HepG2 (cell line): ENCODE results near the gene FOSB. TPM values are rescaled to one million over a fixed set of nuclear protein-coding genes. Genes with fewer than 3 reads are reported as not detected.
A peak's percentile ranks its signal among the peaks of the same experiment; 100 is the strongest.

Experiments used
- CHCHD3 ChIP-seq: sonication (generic); formaldehyde crosslinking; IDR thresholded peaks from 2 replicates; pipeline ENCODE4 v1.8.0; 2022; ENCODE audit warnings: mild to moderate bottlenecking, missing genetic modification reagents, moderate library complexity
- HINFP ChIP-seq: sonication (generic); formaldehyde crosslinking; IDR thresholded peaks from 2 replicates; pipeline ENCODE4 v1.4.0; 2020; ENCODE audit warnings: low read depth, mild to moderate bottlenecking, missing genetic modification reagents
- HNF1B ChIP-seq: sonication (generic); formaldehyde crosslinking; IDR thresholded peaks from 2 replicates; pipeline ENCODE4 v1.5.1; 2020; ENCODE audit warnings: mild to moderate bottlenecking, moderate library complexity, missing genetic modification reagents
- IRF2 ChIP-seq: IDR thresholded peaks from 2 replicates; pipeline ENCODE4 v1.6.1; 2018; ENCODE audit warnings: missing genetic modification reagents, missing compliant biosample characterization
- MBNL3 ChIP-seq: fragments of 250-450 bp; sonication (Bioruptor Pico); conservative IDR thresholded peaks from 2 replicates; pipeline ENCODE4 v1.8.0; 2022; ENCODE audit warnings: mild to moderate bottlenecking, inconsistent platforms
- MXI1 ChIP-seq: IDR thresholded peaks from 3 replicates; pipeline ENCODE4 v1.6.1; 2012; ENCODE audit warnings: low read depth, low read length, inconsistent platforms, borderline replicate concordance
- NFE2 ChIP-seq: sonication (generic); formaldehyde crosslinking; IDR thresholded peaks from 2 replicates; pipeline ENCODE4 v1.4.0; 2020; ENCODE audit warnings: missing genetic modification reagents
- ZBTB39 ChIP-seq: sonication (generic); formaldehyde crosslinking; IDR thresholded peaks from 2 replicates; pipeline ENCODE4 v1.5.0; 2020; ENCODE audit warnings: missing genetic modification reagents
- ZBTB40 ChIP-seq, 2 experiments: fragments of 450-650 bp in 1 of 2; sonication (generic) in 1 of 2; formaldehyde crosslinking in 1 of 2; IDR thresholded peaks; 2 replicates each; pipeline versions ENCODE4 v1.6.1 to v1.8.0; 2016 to 2022; ENCODE audit warnings: antibody characterized with exemption in 1 of 2, mild to moderate bottlenecking in 1 of 2, missing genetic modification reagents in 1 of 2
- ZFY ChIP-seq: sonication (generic); formaldehyde crosslinking; IDR thresholded peaks from 2 replicates; pipeline ENCODE4 v1.4.0; 2020; ENCODE audit warnings: missing genetic modification reagents
- ZMYM4 ChIP-seq: sonication (generic); formaldehyde crosslinking; IDR thresholded peaks from 2 replicates; pipeline ENCODE4 v1.8.1; 2023; ENCODE audit warnings: mild to moderate bottlenecking, missing genetic modification reagents
- ZNF235 ChIP-seq: sonication (generic); formaldehyde crosslinking; IDR thresholded peaks from 2 replicates; pipeline ENCODE4 v1.8.1; 2023; ENCODE audit warnings: mild to moderate bottlenecking, missing genetic modification reagents, borderline replicate concordance
- ZNF441 ChIP-seq: sonication (generic); formaldehyde crosslinking; IDR thresholded peaks from 2 replicates; pipeline ENCODE4 v1.7.0; 2021; ENCODE audit warnings: missing genetic modification reagents, borderline replicate concordance
- polyA plus RNA-seq, 8 experiments: library from polyadenylated mRNA; depleted of rRNA in 3 of 8; stranded (reverse) in 7 of 8; unstranded in 1 of 8; fragments of >200 nt; fragmentation: Illumina TruSeq in 4 of 8; extraction: Trizol in 4 of 8; gene quantifications; 2 replicates each; pipeline versions ENCODE4 v1.2.1 to v1.2.3, GENCODE V29; 2011 to 2016; ENCODE audit warnings: low read depth in 4 of 8, missing spikeins in 1 of 8, mixed read lengths in 1 of 8; ENCODE audit not compliant: insufficient read depth in 1 of 8
- total RNA-seq, 5 experiments: library from RNA; depleted of rRNA; stranded (reverse); fragments of >200 nt; fragmentation: Illumina TruSeq; extraction: Trizol; gene quantifications; 2 replicates each; pipeline ENCODE4 v1.2.3, GENCODE V29; 2016; ENCODE audit warnings: low read depth in 1 of 5

The FOSB gene
- total and polyA plus RNA-seq, 2 of the 13 experiments (the other 11 are each of a cell fraction or from before 2014, with no cell fraction given), result 2.8 to 6.0 TPM

GRCh38 chr19:45469132-45469944, 1.5 kb downstream of the FOSB start (continued):
- TF ChIP-seq HINFP (no peak), HNF1B (CRISPR knock-in tag) (peak; percentile 73), ZMYM4 (CRISPR knock-in tag) (peak; percentile 74), IRF2 (CRISPR knock-in tag) (peak; percentile 66; the same call in 1 of the 2 replicates), MXI1 (peak; percentile 77; the same call in 1 of the 3 replicates), NFE2 (no peak), CHCHD3 (CRISPR knock-in tag) (peak; percentile 71; the same call in 1 of the 2 replicates), ZBTB39 (CRISPR knock-in tag) (no peak; the same call in 1 of the 2 replicates), MBNL3 (no peak), ZBTB40 (IDR thresholded peaks at IDR 0.05) (no peak), ZBTB40 (CRISPR knock-in tag; IDR thresholded peaks at IDR 0.05) (0 out of 2 replicates have a peak, but pooled peaks have one; percentile 56), ZNF235 (CRISPR knock-in tag) (no peak), ZFY (CRISPR knock-in tag) (no peak), ZNF441 (0 out of 2 replicates have a peak, but pooled peaks have one; percentile 45)
